GM18498 (cell line): Measurements from ENCODE around the gene HLA-E.
A peak's percentile ranks its signal among the peaks of the same experiment; 100 is the strongest.

ENCODE experiments used
- ATAC-seq: cut with Tn5 transposase; IDR thresholded peaks from one replicate; pipeline ENCODE4 v1.9.1; 2021; ENCODE audit warnings: mild to moderate bottlenecking, moderate library complexity; ENCODE audit not compliant: unreplicated experiment

HLA-E gene

GRCh38 chr6:30533460-30534294 is 44.4 kb downstream of the HLA-E start:
- no peak for ATAC-seq

- ATAC-seq: no peak
Measured at GRCh38 chr6:30537931-30538330, 48.6 kb downstream of the HLA-E start.

DNA sequence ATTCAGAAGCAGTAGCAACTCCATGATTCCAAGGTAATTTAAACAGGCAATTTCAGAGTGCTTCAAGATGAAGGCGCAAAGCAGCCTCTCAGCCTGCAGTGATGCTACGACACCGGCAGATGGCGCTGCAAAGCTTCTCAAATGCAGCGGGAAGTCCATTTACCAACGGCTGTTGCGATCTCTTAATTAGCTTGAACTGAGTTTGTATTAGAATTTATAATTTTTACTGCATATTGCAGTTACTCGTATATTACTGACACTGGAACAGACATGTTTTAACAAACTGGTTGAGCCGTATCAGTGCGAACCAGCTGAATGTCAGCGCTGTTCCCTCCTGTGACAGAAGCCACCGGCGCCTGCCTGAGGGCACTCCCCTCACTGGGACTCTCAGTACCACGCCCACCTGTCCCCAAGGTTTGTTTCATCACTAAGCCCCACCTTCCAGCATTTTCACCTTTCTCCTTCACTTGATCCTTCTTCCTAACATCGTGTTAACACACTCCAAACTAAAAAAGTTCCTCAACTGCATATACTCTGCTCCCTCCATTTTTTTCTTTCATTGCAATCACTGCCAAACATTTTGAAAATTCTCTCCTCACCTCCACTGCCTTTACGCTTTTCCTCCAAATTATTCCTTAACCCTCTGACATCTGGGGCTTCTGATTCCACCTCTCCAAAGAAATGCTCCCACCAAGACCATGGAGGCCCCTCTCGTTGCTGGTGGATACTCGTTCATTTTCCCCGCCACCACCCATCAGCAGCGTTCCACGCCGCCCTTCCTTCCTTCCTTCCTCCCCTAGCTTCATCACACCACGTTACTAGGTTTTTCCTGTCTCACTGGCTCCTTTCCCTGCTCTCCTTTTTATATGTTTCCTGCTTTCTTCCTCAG is 52.5 kb downstream of the HLA-E start:
- peak; percentile 64 for ATAC-seq

GRCh38 chr6:30542404-30542725 is 53.1 kb downstream of the HLA-E start:
- ATAC-seq: peak; percentile 35

GRCh38 chr6:30542915-30543314 is 53.6 kb downstream of the HLA-E start:
- ATAC-seq: no peak
